H1 (cell line): Measurements from ENCODE around the gene FCN3. TPM values are rescaled to one million over a fixed set of nuclear protein-coding genes. Genes with fewer than 3 reads are reported as not detected.

Experiments used
- CTCF ChIA-PET: fragments of 300-600 bp; sonication (Branson Sonifier 250); formaldehyde crosslinking; loops from one replicate; lab custom pipeline; 2021; ENCODE audit not compliant: partially characterized antibody; lab: Charles Lee
- POLR2A ChIA-PET: fragments of 300-600 bp; sonication (Branson Sonifier 250); formaldehyde crosslinking; loops from one replicate; lab custom pipeline; 2021; ENCODE audit warnings: inconsistent platforms; ENCODE audit not compliant: partially characterized antibody; lab: Charles Lee
- DNase-seq, 2 experiments: peaks; one replicate each; pipeline versions ENCODE4 v3.0.0 to v3.0.0-alpha.2; 2010 to 2022; ENCODE audit warnings: low spot score in 2 of 2, low read depth in 1 of 2, mixed read lengths in 1 of 2
- FAIRE-seq: peaks from 2 replicates; lab custom pipeline; 2011; peaks lifted over from hg19 to GRCh38; lab: Jason Lieb, UNC
- H2AFZ ChIP-seq: 2 replicates; pipeline ENCODE4 v1.8.1; 2012; ENCODE audit warnings: low read length, inconsistent platforms
- H2AK5ac ChIP-seq: 2 replicates; pipeline ENCODE4 v1.6.1; 2013; ENCODE audit warnings: low read depth, low read length
- H2BK120ac ChIP-seq: replicated peaks from 2 replicates; pipeline ENCODE3; 2013; ENCODE audit warnings: low read depth, low read length, inconsistent platforms
- H2BK12ac ChIP-seq: 2 replicates; pipeline ENCODE4 v1.6.1; 2013; ENCODE audit warnings: low read depth, low read length
- H2BK15ac ChIP-seq: 2 replicates; pipeline ENCODE4 v1.6.1; 2013; ENCODE audit warnings: low read length
- H2BK20ac ChIP-seq: 2 replicates; pipeline ENCODE4 v1.6.1; 2013; ENCODE audit warnings: low read length
- H2BK5ac ChIP-seq: 2 replicates; pipeline ENCODE4 v1.6.1; 2013; ENCODE audit warnings: low read depth, low read length
- H3K14ac ChIP-seq: 2 replicates; pipeline ENCODE4 v1.6.1; 2013; ENCODE audit warnings: inconsistent platforms; ENCODE audit not compliant: insufficient read length
- H3K18ac ChIP-seq: 2 replicates; pipeline ENCODE4 v1.6.1; 2013; ENCODE audit warnings: low read length; ENCODE audit errors: extremely low read depth
- H3K23ac ChIP-seq: 2 replicates; pipeline ENCODE4 v1.6.1; 2013; ENCODE audit warnings: inconsistent platforms; ENCODE audit not compliant: insufficient read length
- H3K23me2 ChIP-seq: 2 replicates; pipeline ENCODE4 v1.6.1; 2013; ENCODE audit warnings: low read depth, low read length
- H3K27ac ChIP-seq: 2 replicates; pipeline ENCODE4 v1.6.1; 2011; ENCODE audit warnings: low read depth, low read length, inconsistent platforms
- H3K27me3 ChIP-seq, 4 experiments: replicated peaks in 1 of 4; 1 replicate in 1 of 4; 2 replicates in 3 of 4; pipeline versions ENCODE4 v1.6.1 to v1.8.1; 2011 to 2013; ENCODE audit warnings: low read length in 3 of 4, mild to moderate bottlenecking in 3 of 4, inconsistent platforms in 2 of 4, mixed read lengths in 2 of 4, moderate library complexity in 1 of 4; ENCODE audit not compliant: control insufficient read depth in 3 of 4, insufficient read depth in 3 of 4; ENCODE audit errors: extremely low read depth in 1 of 4
- H3K36me3 ChIP-seq, 4 experiments: 2 replicates each; pipeline versions ENCODE4 v1.6.1 to v1.8.1; 2011 to 2013; ENCODE audit warnings: mild to moderate bottlenecking in 4 of 4, low read length in 3 of 4, moderate library complexity in 2 of 4, control low read depth in 1 of 4, inconsistent platforms in 1 of 4; ENCODE audit not compliant: insufficient read depth in 4 of 4, control insufficient read depth in 2 of 4
- H3K4ac ChIP-seq: replicated peaks from 2 replicates; pipeline ENCODE3; 2013; ENCODE audit warnings: low read length, low read depth, mixed read lengths, inconsistent platforms; ENCODE audit not compliant: insufficient read length
- H3K4me1 ChIP-seq, 4 experiments: replicated peaks in 1 of 4; 1 replicate in 1 of 4; 2 replicates in 3 of 4; pipeline versions ENCODE4 v1.6.1 to v1.8.1; 2011 to 2013; ENCODE audit warnings: low read length in 3 of 4, inconsistent platforms in 2 of 4, mixed read lengths in 1 of 4; ENCODE audit not compliant: insufficient read depth in 4 of 4, control insufficient read depth in 3 of 4
- H3K4me2 ChIP-seq, 2 experiments: 2 replicates each; pipeline versions ENCODE4 v1.6.1 to v1.8.1; 2011 to 2013; ENCODE audit warnings: low read depth in 2 of 2, low read length in 2 of 2, control low read depth in 1 of 2, inconsistent platforms in 1 of 2, mild to moderate bottlenecking in 1 of 2; ENCODE audit not compliant: insufficient read depth in 1 of 2
- H3K4me3 ChIP-seq, 4 experiments: fragments of 200-600, 300-600 bp in 1 of 4; sonication (generic), shearing (Covaris generic), sonication (Bioruptor Twin) in 1 of 4; 2 replicates each; pipeline versions ENCODE4 v1.5.1 to v1.8.1; 2011 to 2016; ENCODE audit warnings: low read length in 4 of 4, low read depth in 3 of 4, control low read depth in 2 of 4, inconsistent platforms in 2 of 4, mild to moderate bottlenecking in 2 of 4, mixed read lengths in 1 of 4, moderate library complexity in 1 of 4; ENCODE audit not compliant: insufficient read depth in 2 of 4; ENCODE audit errors: extremely low read depth in 1 of 4
- H3K56ac ChIP-seq: replicated peaks from 2 replicates; pipeline ENCODE3; 2013; ENCODE audit warnings: low read depth, mild to moderate bottlenecking, mixed read lengths, low read length, inconsistent platforms; ENCODE audit not compliant: insufficient read length
- H3K79me1 ChIP-seq: 2 replicates; pipeline ENCODE4 v1.6.1; 2013; ENCODE audit warnings: low read depth, low read length, control low read depth
- H3K79me2 ChIP-seq, 2 experiments: 2 replicates each; pipeline versions ENCODE4 v1.6.1 to v1.8.1; 2012 to 2013; ENCODE audit warnings: low read length in 2 of 2, mild to moderate bottlenecking in 2 of 2, inconsistent platforms in 1 of 2; ENCODE audit not compliant: insufficient read depth in 2 of 2, control insufficient read depth in 1 of 2
- H3K9ac ChIP-seq, 4 experiments: replicated peaks in 1 of 4; 1 replicate in 1 of 4; 2 replicates in 3 of 4; pipeline versions ENCODE4 v1.6.1 to v1.8.1; 2011 to 2013; ENCODE audit warnings: low read depth in 3 of 4, low read length in 3 of 4, control low read depth in 2 of 4, mild to moderate bottlenecking in 2 of 4, moderate library complexity in 2 of 4, inconsistent platforms in 1 of 4; ENCODE audit errors: extremely low read depth in 1 of 4
- H3K9me3 ChIP-seq, 2 experiments: 2 replicates each; pipeline versions ENCODE4 v1.6.1 to v1.8.1; 2012 to 2013; ENCODE audit warnings: mild to moderate bottlenecking in 2 of 2, moderate library complexity in 2 of 2, control low read depth in 1 of 2, inconsistent platforms in 1 of 2, low read depth in 1 of 2, low read length in 1 of 2, mixed read lengths in 1 of 2; ENCODE audit not compliant: insufficient read depth in 2 of 2
- H4K20me1 ChIP-seq, 2 experiments: replicated peaks in 1 of 2; 2 replicates each; pipeline versions ENCODE3 to v1.8.1; 2011 to 2013; ENCODE audit warnings: inconsistent platforms in 2 of 2, low read length in 2 of 2, mild to moderate bottlenecking in 1 of 2; ENCODE audit not compliant: insufficient read depth in 2 of 2, control insufficient read depth in 1 of 2
- H4K5ac ChIP-seq: 2 replicates; pipeline ENCODE4 v1.6.1; 2013; ENCODE audit warnings: low read length, low read depth, mixed read lengths, inconsistent platforms; ENCODE audit not compliant: insufficient read length
- H4K8ac ChIP-seq: 2 replicates; pipeline ENCODE4 v1.8.0; 2013; ENCODE audit warnings: mild to moderate bottlenecking, moderate library complexity, low read length, inconsistent platforms; ENCODE audit not compliant: insufficient read depth; ENCODE audit errors: extremely low read depth
- H4K91ac ChIP-seq: replicated peaks from 2 replicates; pipeline ENCODE3; 2013; ENCODE audit warnings: low read length, mixed read lengths, inconsistent platforms; ENCODE audit not compliant: insufficient read length
- ASH2L ChIP-seq: fragments of 200-600, 300-600 bp; sonication (generic); IDR thresholded peaks from one replicate; pipeline ENCODE4 v1.7.1; 2017; ENCODE audit warnings: low read length
- RNF2 ChIP-seq: fragments of 200-900, 300-1000 bp; sonication (generic); IDR thresholded peaks from 2 replicates; pipeline ENCODE4 v1.7.1; 2016; ENCODE audit warnings: borderline replicate concordance, low read depth, mild to moderate bottlenecking, antibody characterized with exemption, low read length; ENCODE audit not compliant: poor library complexity, severe bottlenecking; ENCODE audit errors: missing control alignments
- WGBS, 2 experiments: shearing (Covaris generic) in 1 of 2; methylation state at CpG; one replicate each; pipeline versions ENCODE4 v1.1.6 to v1.1.7; 2013 to 2015; ENCODE audit warnings: low lambda C conversion rate in 2 of 2, mixed read lengths in 2 of 2, inconsistent platforms in 1 of 2, low coverage in 1 of 2, missing lambda C conversion rate in 1 of 2; ENCODE audit not compliant: insufficient replicate concordance in 2 of 2, insufficient coverage in 1 of 2, insufficient read length in 1 of 2; ENCODE audit errors: extremely low coverage in 1 of 2, missing lambda C conversion rate in 1 of 2; 5-methylcytosine and 5-hydroxymethylcytosine counted together
- polyA plus RNA-seq, 7 experiments: library from polyadenylated mRNA; depleted of rRNA in 3 of 7; stranded (reverse) in 5 of 7; unstranded in 2 of 7; fragments of >200 nt in 5 of 7; fragments of 200-250 nt in 2 of 7; gene quantifications; 1 replicate in 5 of 7; 2 replicates in 1 of 7; 4 replicates in 1 of 7; pipeline versions ENCODE4 v1.2.1 to v1.2.3, GENCODE V29; 2011 to 2013; ENCODE audit warnings: missing spikeins in 2 of 7, mixed read lengths in 2 of 7
- total RNA-seq: library from RNA; stranded (reverse); fragmentation: NEBNext Ultra II Directional; extraction: Animal tissue kit (Norgen Biotek cat#: 25700); gene quantifications from 2 replicates; pipeline ENCODE4 v1.2.1, GENCODE V29; 2021

FCN3 gene
- total and polyA plus RNA-seq, 2 of the 8 experiments (the other 6 are each of a cell fraction or from before 2014, with no cell fraction given): 0.30 to 0.57 TPM

DNA sequence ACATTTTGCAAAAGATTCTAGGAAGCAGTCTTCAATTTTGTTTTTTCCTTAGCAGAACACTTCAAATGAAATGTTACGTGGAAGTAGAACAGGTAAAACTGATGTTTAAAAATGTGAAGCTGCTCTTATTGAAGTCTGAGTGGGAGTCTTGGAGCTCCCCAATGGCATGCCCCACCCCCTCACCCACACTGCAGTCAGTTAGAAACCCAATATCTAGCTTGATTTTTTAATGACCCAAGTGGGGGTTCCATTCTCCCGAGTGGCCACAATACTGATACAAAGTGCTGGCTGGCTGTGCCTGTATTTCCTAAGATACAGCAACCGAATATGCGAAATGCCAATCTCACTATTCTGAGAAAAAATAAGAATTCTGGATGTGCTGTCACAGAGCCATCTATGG lies 49.1 kb upstream of the FCN3 start:
- Histone ChIP-seq H3K36me3 (peaks cover 0 to 13% (median 3%) of the 10 kb centered on the region in 4 experiments; a peak in 2 of 8 replicates), H4K20me1 (peaks cover 0 to 6% of the 10 kb centered on the region in 2 experiments), H3K23ac (no peak overlapping the region), H3K27ac (no peak overlapping the region), H3K56ac (no peak overlapping the region), H3K9ac (no peak overlapping the region), H4K5ac (no peak overlapping the region), H2BK15ac (no peak overlapping the region), H3K27me3 (no peaks in the 10 kb centered on the region), H4K8ac (no peak overlapping the region), H2BK20ac (no peak overlapping the region), H3K18ac (no peak overlapping the region), H3K4ac (no peak overlapping the region), H3K4me1 (peaks cover 8 to 20% (median 16%) of the 10 kb centered on the region in 4 experiments), H2AFZ (no peak overlapping the region), H2BK12ac (no peak overlapping the region), H3K79me1 (peaks cover 6% of the 10 kb centered on the region; the same call in 1 of the 2 replicates), H3K4me2 (no peak overlapping the region), H3K23me2 (no peaks in the 10 kb centered on the region), H2BK120ac (no peak overlapping the region), H2AK5ac (0 out of 2 replicates have a peak overlapping the region, but pooled peaks have one; percentile 16), H4K91ac (no peak overlapping the region), H2BK5ac (no peak overlapping the region), H3K9me3 (no peaks in the 10 kb centered on the region), H3K4me3 (no peak overlapping the region), H3K14ac (no peak overlapping the region), H3K79me2 (0 out of 4 replicates have a peak, but pooled peaks cover 0 to 11% of the 10 kb centered on the region in 2 experiments)
- 86% methylated on average over 4 of the region's 4 CpGs; no CpG with 5 or more reads in 1 of the 2 experiments for WGBS, 2 experiments
- CTCF ChIA-PET: interaction anchor here (0.7 to 37.8 kb wide), 15 partner anchors 12 to 239 kb away, joined by 3 to 863 read pairs (median 4); no protein-coding TSS in a partner anchor
- TF ChIP-seq RNF2 (no peak), ASH2L (no peak)
- POLR2A ChIA-PET: interaction anchor here (0.6 to 1.1 kb wide), 4 partner anchors 17 to 148 kb away, joined by 3 read pairs; no protein-coding TSS in a partner anchor
- FAIRE-seq (no peak), DNase-seq (no peak)
